MM.1S (cell line): Measurements from ENCODE around the gene STARD10.

ENCODE experiments used
- DNase-seq: peaks from one replicate; pipeline ENCODE4 v3.0.0-alpha.2; 2015
- H2AFZ ChIP-seq: fragments of 300-600 bp; sonication (generic); 2 replicates; pipeline ENCODE4 v1.6.0; 2016; ENCODE audit warnings: antibody characterized with exemption, low read length
- H3F3A ChIP-seq: fragments of 300-600 bp; sonication (generic); 2 replicates; pipeline ENCODE4 v1.6.1; 2016; ENCODE audit warnings: mild to moderate bottlenecking, antibody characterized with exemption, low read length, moderate library complexity, mixed read lengths; ENCODE audit not compliant: insufficient read depth
- H3K27ac ChIP-seq: fragments of 300-600 bp; sonication (generic); 2 replicates; pipeline ENCODE4 v1.5.1; 2016; ENCODE audit warnings: mild to moderate bottlenecking, low read length
- H3K27me3 ChIP-seq: fragments of 300-600 bp; sonication (generic); replicated peaks from 2 replicates; pipeline ENCODE4 v1.6.0; 2016; ENCODE audit warnings: low read length; ENCODE audit not compliant: insufficient read depth
- H3K36me3 ChIP-seq: fragments of 300-600 bp; sonication (generic); replicated peaks from 2 replicates; pipeline ENCODE4 v1.6.1; 2016; ENCODE audit warnings: mild to moderate bottlenecking, low read length, mixed read lengths; ENCODE audit not compliant: insufficient read depth
- H3K4me1 ChIP-seq: fragments of 300-600 bp; sonication (generic); 2 replicates; pipeline ENCODE4 v1.6.1; 2016; ENCODE audit warnings: low read length, mixed read lengths
- H3K4me2 ChIP-seq: fragments of 300-600 bp; sonication (generic); 2 replicates; pipeline ENCODE4 v1.6.0; 2016; ENCODE audit warnings: low read depth, low read length
- H3K4me3 ChIP-seq: fragments of 300-600 bp; sonication (generic); 2 replicates; pipeline ENCODE4 v1.5.1; 2016; ENCODE audit warnings: low read length, mixed read lengths
- H3K79me2 ChIP-seq: fragments of 300-600 bp; sonication (generic); 2 replicates; pipeline ENCODE4 v1.6.1; 2016; ENCODE audit warnings: mixed run types, low read length, mixed read lengths
- H3K9ac ChIP-seq: fragments of 300-600 bp; sonication (generic); 2 replicates; pipeline ENCODE4 v1.6.1; 2016; ENCODE audit warnings: low read length, mixed read lengths
- H3K9me2 ChIP-seq: fragments of 300-600 bp; sonication (generic); replicated peaks from 2 replicates; pipeline ENCODE4 v1.6.1; 2016; ENCODE audit warnings: mild to moderate bottlenecking, low read length, mixed read lengths; ENCODE audit not compliant: insufficient read depth
- H3K9me3 ChIP-seq: fragments of 300-600 bp; sonication (generic); replicated peaks from 2 replicates; pipeline ENCODE4 v1.6.1; 2016; ENCODE audit warnings: mild to moderate bottlenecking, low read length, mixed read lengths; ENCODE audit not compliant: insufficient read depth
- H4K20me1 ChIP-seq: fragments of 300-600 bp; sonication (generic); 2 replicates; pipeline ENCODE4 v1.6.1; 2016; ENCODE audit warnings: mild to moderate bottlenecking, low read length, moderate library complexity, mixed read lengths; ENCODE audit not compliant: insufficient read depth
- CTCF ChIP-seq: fragments of 300-600 bp; sonication (generic); IDR thresholded peaks from 2 replicates; pipeline ENCODE4 v1.5.1; 2016; ENCODE audit warnings: antibody characterized with exemption, low read length, mixed read lengths
- EZH2 ChIP-seq: fragments of 300-600 bp; sonication (generic); optimal IDR thresholded peaks from 2 replicates; pipeline ENCODE3; 2017; ENCODE audit warnings: low read depth, mild to moderate bottlenecking, antibody characterized with exemption, low read length, mixed read lengths
- EZH2phosphoT487 ChIP-seq: fragments of 300-600 bp; sonication (generic); IDR thresholded peaks from 2 replicates; pipeline ENCODE4 v1.6.1; 2018; ENCODE audit warnings: antibody characterized with exemption, low read length

Gene STARD10

GRCh38 chr11:72772059-72772458, 21.8 kb downstream of the STARD10 start:
- H3K79me2 ChIP-seq, result no peaks in the 10 kb centered on the region
- H3K27ac ChIP-seq, result no peak overlapping the region
- no peaks in the 10 kb centered on the region for H3F3A ChIP-seq
- no peaks in the 10 kb centered on the region for H3K36me3 ChIP-seq
- H3K4me2 ChIP-seq, result no peak overlapping the region
- no peak overlapping the region for H3K4me3 ChIP-seq
- TF ChIP-seq CTCF, result no peak
- peaks cover 6% of the 10 kb centered on the region for H3K4me1 ChIP-seq
- no peak overlapping the region for H2AFZ ChIP-seq
- no peak overlapping the region for H3K9ac ChIP-seq
- no peaks in the 10 kb centered on the region for H3K27me3 ChIP-seq
- no peaks in the 10 kb centered on the region for H3K9me2 ChIP-seq
- H4K20me1 ChIP-seq, result no peaks in the 10 kb centered on the region
- H3K9me3 ChIP-seq, result no peaks in the 10 kb centered on the region
- no peak for DNase-seq

- H3K4me2 ChIP-seq, result no peak overlapping the region
- 0 out of 2 replicates have a peak, but pooled peaks cover under 1% of the 10 kb centered on the region for H3K4me1 ChIP-seq
- TF ChIP-seq EZH2, result no peak
- TF ChIP-seq CTCF, result no peak
- TF ChIP-seq EZH2phosphoT487, result no peak
- no peaks in the 10 kb centered on the region for H3K9me3 ChIP-seq
- H3K9ac ChIP-seq, result no peak overlapping the region
- no peak overlapping the region for H2AFZ ChIP-seq
- no peaks in the 10 kb centered on the region for H3F3A ChIP-seq
- DNase-seq, result no peak
- no peak overlapping the region for H3K27ac ChIP-seq
- no peaks in the 10 kb centered on the region for H3K9me2 ChIP-seq
- no peaks in the 10 kb centered on the region for H3K27me3 ChIP-seq
- H3K4me3 ChIP-seq, result no peak overlapping the region
- H3K36me3 ChIP-seq, result no peaks in the 10 kb centered on the region
- no peaks in the 10 kb centered on the region for H3K79me2 ChIP-seq
- H4K20me1 ChIP-seq, result no peaks in the 10 kb centered on the region
Measured at GRCh38 chr11:72771507-72771906, 22.3 kb downstream of the STARD10 start.

- Histone ChIP-seq H3K79me2 (no peaks in the 10 kb centered on the region), H3K9me2 (no peaks in the 10 kb centered on the region), H2AFZ (no peak overlapping the region), H3K9me3 (no peaks in the 10 kb centered on the region), H4K20me1 (no peaks in the 10 kb centered on the region), H3K9ac (no peak overlapping the region), H3F3A (no peaks in the 10 kb centered on the region), H3K27ac (no peak overlapping the region), H3K4me2 (no peak overlapping the region), H3K27me3 (no peaks in the 10 kb centered on the region), H3K4me3 (no peak overlapping the region), H3K36me3 (no peaks in the 10 kb centered on the region), H3K4me1 (no peaks in the 10 kb centered on the region)
- TF ChIP-seq EZH2phosphoT487, result no peak
- no peak for TF ChIP-seq CTCF
- no peak for TF ChIP-seq EZH2
- DNase-seq, result no peak
Measured at GRCh38 chr11:72770799-72771198, 23.0 kb downstream of the STARD10 start.
